Measurements from ENCODE around the gene ISY1. TPM values are rescaled to one million over a fixed set of nuclear protein-coding genes. Genes with fewer than 3 reads are reported as not detected.
A peak's percentile ranks its signal among the peaks of the same experiment; 100 is the strongest.

ISY1 gene
- total RNA-seq, 1 donor, result 20.6 TPM

GRCh38 chr3:129120254-129121004, 40.4 kb downstream of the ISY1 start:
- H3K4me3 ChIP-seq (ENCODE audit: low read depth, low read length), result peak overlapping the region; percentile 88
- peak; percentile 84 for DNase-seq (ENCODE audit: low read depth)
- peak; percentile 54 for TF ChIP-seq CTCF (IDR thresholded peaks at IDR 0.05; ENCODE audit: insufficient read depth, low read length)

GRCh38 chr3:129119365-129120100, 41.3 kb downstream of the ISY1 start:
- no peak for TF ChIP-seq CTCF (IDR thresholded peaks at IDR 0.05; ENCODE audit: insufficient read depth, low read length)
- peak overlapping the region; percentile 88 for H3K4me3 ChIP-seq (ENCODE audit: low read depth, low read length)
- DNase-seq (ENCODE audit: low read depth), result no peak

GRCh38 chr3:129118745-129119144, 42.1 kb downstream of the ISY1 start:
- no peak for DNase-seq (ENCODE audit: low read depth)
- H3K4me3 ChIP-seq (ENCODE audit: low read depth, low read length), result no peak overlapping the region
- no peak for TF ChIP-seq CTCF (IDR thresholded peaks at IDR 0.05; ENCODE audit: insufficient read depth, low read length)

- TF ChIP-seq CTCF (IDR thresholded peaks at IDR 0.05; ENCODE audit: insufficient read depth, low read length), result no peak
- H3K4me3 ChIP-seq (ENCODE audit: low read depth, low read length), result no peak overlapping the region
- DNase-seq (ENCODE audit: low read depth), result no peak
These were observed 43.7 kb downstream of the ISY1 start for GRCh38 chr3:129117134-129117533.

- no peak overlapping the region for H3K4me3 ChIP-seq (ENCODE audit: low read depth, low read length)
- no peak for DNase-seq (ENCODE audit: low read depth)
- no peak for TF ChIP-seq CTCF (IDR thresholded peaks at IDR 0.05; ENCODE audit: insufficient read depth, low read length)
These were observed 44.3 kb downstream of the ISY1 start for GRCh38 chr3:129116482-129116946.

- no peak overlapping the region for H3K4me3 ChIP-seq (ENCODE audit: low read depth, low read length)
- no peak for TF ChIP-seq CTCF (IDR thresholded peaks at IDR 0.05; ENCODE audit: insufficient read depth, low read length)
- no peak for DNase-seq (ENCODE audit: low read depth)
These were observed 46.4 kb downstream of the ISY1 start for GRCh38 chr3:129114455-129114854.

Measured in fibroblast of the aortic adventitia (primary cell).